ENCODE measurements around the gene STAM2.

DNA sequence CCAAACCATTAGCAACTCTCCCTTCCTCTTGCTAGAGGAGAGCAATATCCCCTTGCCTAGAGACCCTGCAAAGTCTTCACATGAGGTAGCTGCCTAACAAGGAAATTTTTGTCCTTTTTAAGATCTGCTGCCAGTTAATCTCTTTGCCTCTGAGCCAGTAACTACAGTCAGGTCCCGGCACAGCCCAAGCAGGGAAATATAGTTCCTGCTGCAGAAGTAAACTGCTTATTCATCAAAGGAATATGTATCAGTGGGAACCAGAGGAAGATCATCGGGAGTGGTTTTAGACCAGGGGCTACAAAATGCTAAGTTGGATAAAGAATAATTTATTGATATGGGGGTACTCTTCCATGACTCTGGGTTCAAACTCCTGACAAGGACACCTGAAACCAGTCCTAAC, 107.3 kb downstream of the STAM2 start:
- TF ChIP-seq ZNF274 (IDR thresholded peaks at IDR 0.05; ENCODE audit: low read depth, low read length) (no peak), YY1 (IDR thresholded peaks at IDR 0.05; ENCODE audit: insufficient read depth, insufficient read length) (no peak)

All from NT2/D1 (cell line).